Skeletal muscle tissue (tissue), 4 donors: ENCODE data around the gene NLK. TPM values are rescaled to one million over a fixed set of nuclear protein-coding genes. Genes with fewer than 3 reads are reported as not detected.
"Not testable (repeated sequence)": the region's sequence is repeated elsewhere in the genome, so short reads cannot be mapped to it uniquely, and the experiment has no call there.

Experiments
- H3K27ac ChIP-seq: one replicate; pipeline ENCODE4 v1.7.0; 2013; ENCODE audit warnings: mild to moderate bottlenecking, low read depth, low read length, inconsistent platforms
- H3K27me3 ChIP-seq, 3 donors: one replicate each; pipeline ENCODE4 v1.7.0; 2013; ENCODE audit warnings: low read length in 3 of 3; ENCODE audit not compliant: control insufficient read depth in 3 of 3, insufficient read depth in 3 of 3
- H3K36me3 ChIP-seq, 3 donors: one replicate each; pipeline ENCODE4 v1.7.0; 2013; ENCODE audit warnings: low read length in 3 of 3; ENCODE audit not compliant: control insufficient read depth in 3 of 3, insufficient read depth in 3 of 3
- H3K4me1 ChIP-seq, 3 donors: one replicate each; pipeline ENCODE4 v1.7.0; 2013; ENCODE audit warnings: low read length in 3 of 3, mild to moderate bottlenecking in 3 of 3; ENCODE audit not compliant: control insufficient read depth in 3 of 3, insufficient read depth in 3 of 3
- H3K4me3 ChIP-seq, 3 donors: one replicate each; pipeline ENCODE4 v1.7.0; 2013; ENCODE audit warnings: low read length in 3 of 3
- H3K9ac ChIP-seq, 3 donors: one replicate each; pipeline ENCODE4 v1.7.0; 2013; ENCODE audit warnings: low read length in 3 of 3, mild to moderate bottlenecking in 3 of 3, moderate library complexity in 2 of 3, low read depth in 1 of 3
- H3K9me3 ChIP-seq, 3 donors: one replicate each; pipeline ENCODE4 v1.7.0; 2013; ENCODE audit warnings: low read length in 3 of 3; ENCODE audit not compliant: control insufficient read depth in 3 of 3
- total RNA-seq: library from RNA; depleted of rRNA; stranded (reverse); fragments of >200 nt; gene quantifications from one replicate; pipeline ENCODE4 v1.2.3, GENCODE V29; 2014
- donor health status: Osteomylitis.

Gene NLK
- total RNA-seq, 1 donor from 2014 or later = 14.6 TPM

DNA sequence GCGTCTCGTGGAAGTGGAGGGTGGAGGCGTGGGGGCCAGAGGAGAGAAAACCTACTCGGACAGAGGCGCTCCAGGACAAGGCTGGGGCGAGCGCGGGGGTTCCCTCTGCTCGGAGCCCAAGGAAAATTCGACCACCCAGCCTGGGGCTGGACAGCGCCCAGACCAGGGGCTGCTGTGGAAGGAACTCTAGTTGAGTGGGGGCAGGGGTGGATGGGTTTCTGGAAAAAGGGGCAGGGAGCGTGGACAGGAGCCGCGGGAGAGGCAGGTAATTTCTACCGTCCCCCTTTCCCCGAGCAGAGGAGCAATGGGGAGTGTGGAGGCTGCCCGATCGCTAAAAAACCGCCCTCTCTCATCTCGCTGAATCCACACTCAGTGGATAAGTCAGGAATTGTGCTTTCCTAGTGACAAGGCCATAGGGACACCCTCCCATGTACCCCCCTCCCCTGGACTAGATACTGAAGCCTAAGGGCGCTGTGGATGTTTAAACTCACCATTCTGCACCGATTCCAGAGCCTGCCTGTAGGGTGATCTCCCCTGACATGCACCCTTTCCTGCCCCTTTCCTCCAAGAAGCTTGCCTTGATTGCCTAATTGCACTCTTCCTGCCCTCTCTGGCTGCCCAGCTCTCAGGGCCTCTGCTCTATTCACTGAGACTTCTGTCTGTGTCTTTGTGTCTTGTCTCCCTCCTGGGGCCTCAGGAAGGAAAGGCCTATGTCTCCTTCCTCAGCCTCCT, 185.8 kb downstream of the NLK start:
- Histone ChIP-seq H3K4me3 (peak overlapping the region; percentile 12 to 41 (median 35)), H3K27me3 (peaks cover 44 to 54% (median 44%) of the 10 kb centered on the region in 3 donors), H3K9me3 (no peaks in the 10 kb centered on the region), H3K36me3 (no peaks in the 10 kb centered on the region), H3K27ac (no peak overlapping the region), H3K9ac (no peak overlapping the region), H3K4me1 (peaks cover 6 to 8% (median 7%) of the 10 kb centered on the region in 3 donors)

DNA sequence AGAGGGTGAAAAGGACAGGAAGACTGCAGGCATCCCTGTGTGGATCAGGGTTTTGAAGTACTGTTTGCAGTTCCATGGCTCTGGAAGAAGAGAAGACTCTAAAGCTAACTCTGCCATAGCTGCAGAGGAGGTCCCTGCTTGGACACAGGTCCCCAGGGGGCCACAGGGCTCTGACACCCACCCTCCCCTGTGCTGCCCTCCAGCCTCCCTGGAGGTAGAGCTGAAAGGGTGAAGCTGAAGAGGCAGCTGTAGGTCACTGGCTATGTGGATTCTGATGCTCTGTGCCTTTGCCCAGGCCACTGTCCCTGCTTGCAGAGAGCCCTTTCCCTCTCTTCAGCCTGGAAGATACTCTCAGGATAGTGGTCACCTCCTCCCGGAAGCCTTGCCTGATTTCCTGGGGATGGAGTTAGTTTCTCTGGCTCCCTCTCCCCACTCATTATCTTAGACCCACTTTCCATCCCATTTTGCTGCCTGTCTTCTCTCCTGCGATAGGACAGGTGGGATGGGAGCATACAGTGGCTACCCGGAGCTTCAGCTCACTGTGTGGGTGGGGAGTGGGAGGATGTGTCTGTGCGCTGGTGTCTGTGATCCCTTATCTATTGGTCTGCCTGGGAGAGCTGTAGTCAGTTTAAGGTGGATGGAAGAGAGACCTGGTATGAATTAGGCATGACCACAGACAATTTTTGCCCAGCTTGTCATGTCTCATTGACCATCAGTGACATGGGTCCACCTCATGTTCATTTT, 186.7 kb downstream of the NLK start:
- Histone ChIP-seq H3K9me3 (no peaks in the 10 kb centered on the region), H3K27ac (no peak overlapping the region), H3K36me3 (no peaks in the 10 kb centered on the region), H3K4me3 (no peak overlapping the region), H3K9ac (no peak overlapping the region), H3K4me1 (peaks cover 6 to 8% (median 7%) of the 10 kb centered on the region in 3 donors), H3K27me3 (peaks cover 44 to 57% (median 44%) of the 10 kb centered on the region in 3 donors)

DNA sequence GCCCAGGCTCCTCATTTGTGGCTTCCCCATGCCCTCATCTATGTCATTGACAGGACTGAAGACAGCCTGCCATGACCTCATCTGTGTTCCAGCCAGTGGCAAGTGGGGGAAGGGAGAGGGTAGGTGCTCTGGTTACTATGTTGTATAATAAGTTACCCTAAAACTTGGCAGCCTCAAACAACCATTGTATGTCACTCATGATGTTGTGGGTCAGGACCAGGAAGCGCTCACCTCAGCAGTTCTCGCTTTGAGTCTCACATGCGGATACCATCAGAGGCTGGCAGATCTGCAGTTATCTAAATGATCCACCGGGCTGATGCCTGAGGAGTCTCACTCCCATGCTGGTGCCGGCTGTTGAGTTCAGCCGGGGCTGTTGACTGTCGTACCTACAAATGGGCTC, 187.5 kb downstream of the NLK start:
- no peak overlapping the region for H3K4me3 ChIP-seq
- peaks cover 6 to 8% (median 7%) of the 10 kb centered on the region in 3 donors for H3K4me1 ChIP-seq
- H3K27me3 ChIP-seq = peaks cover 44 to 57% (median 44%) of the 10 kb centered on the region in 3 donors
- H3K9ac ChIP-seq = no peak overlapping the region
- no peaks in the 10 kb centered on the region for H3K36me3 ChIP-seq
- no peak overlapping the region for H3K27ac ChIP-seq
- H3K9me3 ChIP-seq = no peaks in the 10 kb centered on the region

DNA sequence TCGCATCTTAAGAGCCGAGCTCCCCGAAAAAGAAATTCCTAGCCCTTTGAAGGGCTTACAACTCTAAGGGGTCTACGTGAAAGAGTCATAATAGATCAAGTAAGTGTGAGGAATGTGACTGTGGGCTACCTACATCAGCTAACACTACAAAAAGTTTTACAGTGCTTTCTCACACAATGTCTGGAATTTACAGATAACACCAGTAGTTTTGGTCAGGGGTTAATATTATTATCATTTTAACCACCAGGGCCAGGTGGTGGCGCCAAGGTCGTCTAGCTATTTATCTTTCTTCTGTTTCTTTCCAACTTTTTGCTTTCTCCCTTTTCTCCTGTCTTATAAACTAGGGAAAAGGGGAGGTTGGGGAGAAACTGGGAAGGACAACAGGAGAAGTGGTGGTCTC, 188.1 kb downstream of the NLK start:
- not testable (repeated sequence) for H3K27ac ChIP-seq, H3K9me3 ChIP-seq, H3K4me1 ChIP-seq, H3K9ac ChIP-seq, H3K36me3 ChIP-seq, H3K4me3 ChIP-seq
- peaks cover 44 to 55% (median 44%) of the 10 kb centered on the region in 3 donors for H3K27me3 ChIP-seq

DNA sequence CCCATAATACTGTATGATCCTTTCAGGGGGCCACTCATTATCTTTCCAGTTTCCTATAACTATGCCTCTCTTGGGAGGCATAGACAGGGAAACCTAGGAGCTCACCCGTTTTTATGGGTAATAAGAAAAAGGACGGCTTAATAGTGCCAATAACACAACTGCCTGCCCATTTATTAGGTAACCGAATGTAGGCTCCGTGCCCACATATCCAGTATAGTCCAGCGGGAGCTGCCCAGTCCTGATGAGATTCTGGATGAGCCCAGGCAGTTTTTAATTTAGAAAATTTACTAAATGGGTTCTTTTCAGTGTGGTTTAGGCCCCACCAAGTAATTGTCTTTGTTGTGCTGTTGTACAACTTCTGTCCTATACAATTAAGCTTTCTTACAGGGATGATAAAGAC, 189.1 kb downstream of the NLK start:
- H3K36me3 ChIP-seq, H3K9me3 ChIP-seq, H3K4me3 ChIP-seq, H3K27ac ChIP-seq, H3K9ac ChIP-seq, H3K4me1 ChIP-seq: not testable (repeated sequence)
- peaks cover 37 to 45% (median 42%) of the 10 kb centered on the region in 3 donors for H3K27me3 ChIP-seq

DNA sequence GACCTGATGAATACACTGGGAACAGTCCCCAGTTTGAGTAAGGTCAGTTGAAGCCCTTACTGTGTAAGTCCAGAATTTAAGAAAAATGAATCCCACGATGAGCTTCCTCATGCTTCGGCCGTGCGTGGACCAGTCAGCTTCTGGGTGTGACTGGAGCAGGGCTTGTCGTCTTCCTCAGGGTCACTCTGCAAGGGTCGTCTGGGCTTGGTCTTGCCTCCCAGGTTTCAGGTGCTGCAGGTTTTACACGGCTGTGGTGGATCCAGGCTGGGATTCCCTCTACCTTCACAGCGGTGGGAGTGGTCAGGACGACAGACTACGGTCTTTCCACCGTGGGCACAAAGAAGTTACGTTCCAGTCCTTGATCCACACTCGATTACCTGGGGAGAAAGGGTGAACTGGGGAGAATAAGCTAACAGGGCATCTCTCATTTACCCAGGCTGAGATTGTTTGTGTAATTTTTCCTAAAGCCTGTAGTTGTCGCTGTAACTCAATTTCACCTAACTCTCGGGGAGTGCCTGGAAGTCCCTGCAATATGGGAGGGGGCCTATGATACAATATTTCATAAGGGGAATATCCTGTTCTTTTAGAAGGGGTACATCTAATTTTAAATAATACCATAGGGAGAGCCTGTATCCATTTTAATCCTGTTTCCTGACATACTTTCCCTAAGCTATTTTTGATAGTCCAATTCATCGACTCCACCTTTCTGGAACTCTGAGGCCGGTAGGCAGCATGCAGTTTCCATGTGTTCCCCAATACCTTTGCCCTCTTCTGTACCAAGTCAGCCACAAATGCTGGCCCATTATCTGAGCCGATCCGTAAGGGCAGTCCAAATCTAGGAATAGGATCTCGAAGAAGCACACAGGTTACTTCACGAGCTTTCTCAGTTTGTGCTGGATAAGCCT, 190.7 kb downstream of the NLK start:
- H3K36me3 ChIP-seq, H3K9ac ChIP-seq, H3K27ac ChIP-seq, H3K4me3 ChIP-seq, H3K9me3 ChIP-seq, H3K4me1 ChIP-seq: not testable (repeated sequence)
- peaks cover 21 to 29% (median 27%) of the 10 kb centered on the region in 3 donors for H3K27me3 ChIP-seq

DNA sequence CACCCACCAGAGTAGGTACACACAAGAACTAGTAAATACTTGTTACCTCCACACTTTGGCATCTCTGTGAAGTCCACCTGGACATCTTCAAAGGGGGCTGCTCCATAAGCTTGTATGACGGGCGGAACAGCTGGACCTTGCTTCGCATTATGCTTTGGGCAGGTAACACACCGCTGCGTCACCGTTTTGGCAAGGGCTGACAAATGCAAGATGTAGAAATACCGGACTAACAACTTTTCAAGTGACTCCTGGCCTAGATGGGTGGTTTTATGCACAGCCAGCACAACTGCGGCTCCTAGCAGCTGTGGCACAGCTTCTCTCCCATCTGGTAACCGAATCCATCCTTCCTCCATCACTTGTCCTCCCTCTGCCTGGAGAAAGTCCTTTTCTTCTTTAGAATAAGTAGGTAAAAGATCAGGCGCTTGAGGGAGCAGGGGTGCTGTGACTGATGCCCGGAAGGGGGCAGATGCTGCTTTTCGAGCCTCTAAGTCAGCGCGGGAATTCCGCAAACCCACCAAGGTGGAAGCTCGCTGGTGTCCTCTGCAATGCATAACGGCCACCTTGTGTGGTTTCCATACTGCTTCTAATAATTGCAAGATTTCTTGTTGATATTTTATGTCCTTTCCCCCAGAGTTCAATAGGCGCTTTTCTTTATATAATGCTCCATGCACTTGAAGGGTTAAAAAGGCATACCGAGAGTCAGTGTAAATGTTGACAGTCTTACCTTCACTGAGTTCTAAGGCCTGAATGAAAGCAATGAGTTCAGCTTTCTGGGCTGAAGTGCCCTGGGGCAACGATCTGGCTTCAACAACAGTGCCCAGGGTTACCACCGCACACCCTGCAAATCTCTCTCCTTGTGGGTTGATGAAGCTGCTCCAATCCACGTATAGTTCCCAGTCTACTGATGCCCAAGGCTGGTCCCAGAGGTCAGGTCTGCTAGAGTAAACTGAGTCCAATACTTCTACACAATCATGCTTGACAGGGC, 191.7 kb downstream of the NLK start:
- not testable (repeated sequence) for H3K27ac ChIP-seq, H3K9me3 ChIP-seq, H3K36me3 ChIP-seq, H3K9ac ChIP-seq, H3K4me3 ChIP-seq, H3K4me1 ChIP-seq
- H3K27me3 ChIP-seq = peaks cover 12 to 19% (median 18%) of the 10 kb centered on the region in 3 donors

DNA sequence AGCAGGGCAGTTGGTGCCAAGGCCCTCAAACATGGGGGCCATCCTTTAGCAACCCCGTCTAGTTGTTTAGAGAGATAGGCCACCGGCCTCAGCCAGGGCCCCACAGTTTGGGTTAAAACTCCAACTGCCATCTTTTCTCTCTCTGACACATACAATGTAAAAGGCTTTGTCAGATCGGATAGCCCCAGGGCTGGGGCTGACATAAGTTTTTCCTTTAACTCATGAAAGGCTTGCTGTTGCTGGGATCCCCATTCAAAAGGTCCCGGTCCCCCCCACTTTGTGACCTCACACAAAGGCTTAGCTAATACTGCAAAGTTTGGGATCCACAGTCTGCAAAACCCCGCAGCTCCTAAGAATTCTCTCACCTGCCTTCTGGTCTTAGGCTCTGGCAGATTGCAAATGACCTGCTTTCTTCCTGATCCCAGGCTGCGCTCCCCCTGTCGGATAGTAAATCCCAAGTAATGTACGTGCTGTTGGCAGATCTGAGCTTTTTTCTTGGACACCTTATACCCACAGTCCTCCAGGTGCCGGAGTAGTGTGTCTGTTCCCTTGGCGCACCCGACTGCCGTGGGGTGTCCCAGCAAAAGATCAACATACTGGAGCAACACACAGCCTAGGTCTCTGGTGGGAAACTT, 192.7 kb downstream of the NLK start:
- H3K9me3 ChIP-seq, H3K9ac ChIP-seq, H3K4me1 ChIP-seq, H3K4me3 ChIP-seq, H3K36me3 ChIP-seq, H3K27ac ChIP-seq: not testable (repeated sequence)
- peaks cover 4 to 12% (median 9%) of the 10 kb centered on the region in 3 donors for H3K27me3 ChIP-seq
